DND-41 (cell line): ENCODE data around the gene TRIM3.

Experiments
- ATAC-seq: fragments of 200-7000 bp; cut with Tn5 transposase; 3 replicates; pipeline ENCODE4 v1.9.1; 2021; ENCODE audit warnings: low read depth; ENCODE audit not compliant: insufficient read depth
- DNase-seq: peaks from one replicate; pipeline ENCODE4 v3.0.0-alpha.2; 2020
- H2AFZ ChIP-seq: 2 replicates; pipeline ENCODE4 v1.6.0; 2012; ENCODE audit warnings: low read depth, low read length
- H3K27ac ChIP-seq: 2 replicates; pipeline ENCODE4 v1.5.1; 2012; ENCODE audit warnings: low read length, inconsistent platforms
- H3K27me3 ChIP-seq: fragments of 200-600 bp; sonication (generic); 2 replicates; pipeline ENCODE4 v1.6.0; 2012; ENCODE audit warnings: low read length, mild to moderate bottlenecking, inconsistent platforms; ENCODE audit not compliant: insufficient read depth, poor library complexity
- H3K36me3 ChIP-seq: 2 replicates; pipeline ENCODE4 v1.5.1; 2012; ENCODE audit warnings: low read length, inconsistent platforms; ENCODE audit not compliant: insufficient read depth
- H3K4me1 ChIP-seq: 2 replicates; pipeline ENCODE4 v1.5.1; 2012; ENCODE audit warnings: mild to moderate bottlenecking, low read length; ENCODE audit not compliant: insufficient read depth
- H3K4me2 ChIP-seq: 2 replicates; pipeline ENCODE4 v1.6.0; 2012; ENCODE audit warnings: mild to moderate bottlenecking, moderate library complexity, low read length, inconsistent platforms; ENCODE audit not compliant: insufficient read depth
- H3K4me3 ChIP-seq, 2 experiments: fragments of 200-600 bp in 1 of 2; shearing (Covaris generic) in 1 of 2; 2 replicates each; pipeline ENCODE4 v1.5.1; 2012 to 2016; ENCODE audit warnings: inconsistent platforms in 2 of 2, low read length in 2 of 2, mild to moderate bottlenecking in 2 of 2, low read depth in 1 of 2, moderate library complexity in 1 of 2
- H3K79me2 ChIP-seq: 2 replicates; pipeline ENCODE4 v1.6.0; 2012; ENCODE audit warnings: low read length, inconsistent platforms; ENCODE audit not compliant: insufficient read depth
- H3K9ac ChIP-seq: 2 replicates; pipeline ENCODE4 v1.6.0; 2012; ENCODE audit warnings: low read depth, mild to moderate bottlenecking, inconsistent platforms, low read length, moderate library complexity
- H3K9me3 ChIP-seq: 2 replicates; pipeline ENCODE4 v1.5.1; 2012; ENCODE audit warnings: low read length, moderate library complexity, mild to moderate bottlenecking, inconsistent platforms; ENCODE audit not compliant: insufficient read depth, severe bottlenecking
- H4K20me1 ChIP-seq: 2 replicates; pipeline ENCODE4 v1.6.0; 2012; ENCODE audit warnings: low read length; ENCODE audit not compliant: insufficient read depth
- EZH2 ChIP-seq: IDR thresholded peaks from 3 replicates; pipeline ENCODE4 v1.6.1; 2012; ENCODE audit warnings: borderline replicate concordance, low read depth, mild to moderate bottlenecking, moderate library complexity, low read length, inconsistent platforms; ENCODE audit not compliant: severe bottlenecking
- TF ChIP-seq, protein P1 (sequence below): IDR thresholded peaks from 2 replicates; pipeline ENCODE4 v1.5.1; 2012; ENCODE audit warnings: borderline replicate concordance, low read length, moderate library complexity, mild to moderate bottlenecking; ENCODE audit not compliant: poor library complexity, severe bottlenecking; ENCODE audit errors: extremely low read depth

TRIM3 gene

DNA sequence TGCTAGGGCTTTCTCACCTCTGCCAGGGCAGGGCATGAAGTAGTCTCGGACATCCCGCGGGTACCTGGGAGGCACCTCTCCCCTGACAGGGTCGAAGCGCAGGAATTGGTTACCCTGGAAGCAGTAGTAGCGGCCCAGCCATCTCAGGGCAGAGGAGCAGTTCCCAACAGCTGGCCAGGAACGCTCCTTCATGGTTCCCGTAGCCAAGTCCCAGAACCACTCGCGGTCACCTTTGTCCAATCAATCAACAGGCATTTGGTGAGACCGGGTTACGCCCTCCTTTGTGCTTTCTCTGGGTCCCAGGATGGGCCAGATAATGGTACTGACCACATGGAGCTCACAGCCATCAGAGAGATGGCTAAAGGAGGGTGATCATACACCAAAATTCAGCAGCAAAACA is 36.3 kb downstream of the TRIM3 start:
- H3K9ac ChIP-seq: no peak overlapping the region
- no peak overlapping the region for H2AFZ ChIP-seq
- no peak overlapping the region for H3K27ac ChIP-seq
- no peaks in the 10 kb centered on the region for H3K9me3 ChIP-seq
- H3K27me3 ChIP-seq: no peaks in the 10 kb centered on the region
- H3K4me2 ChIP-seq: no peak overlapping the region
- no peak overlapping the region for H3K4me3 ChIP-seq
- ATAC-seq (no peak), DNase-seq (no peak)
- H3K36me3 ChIP-seq: no peaks in the 10 kb centered on the region
- TF ChIP-seq, protein P1, sequence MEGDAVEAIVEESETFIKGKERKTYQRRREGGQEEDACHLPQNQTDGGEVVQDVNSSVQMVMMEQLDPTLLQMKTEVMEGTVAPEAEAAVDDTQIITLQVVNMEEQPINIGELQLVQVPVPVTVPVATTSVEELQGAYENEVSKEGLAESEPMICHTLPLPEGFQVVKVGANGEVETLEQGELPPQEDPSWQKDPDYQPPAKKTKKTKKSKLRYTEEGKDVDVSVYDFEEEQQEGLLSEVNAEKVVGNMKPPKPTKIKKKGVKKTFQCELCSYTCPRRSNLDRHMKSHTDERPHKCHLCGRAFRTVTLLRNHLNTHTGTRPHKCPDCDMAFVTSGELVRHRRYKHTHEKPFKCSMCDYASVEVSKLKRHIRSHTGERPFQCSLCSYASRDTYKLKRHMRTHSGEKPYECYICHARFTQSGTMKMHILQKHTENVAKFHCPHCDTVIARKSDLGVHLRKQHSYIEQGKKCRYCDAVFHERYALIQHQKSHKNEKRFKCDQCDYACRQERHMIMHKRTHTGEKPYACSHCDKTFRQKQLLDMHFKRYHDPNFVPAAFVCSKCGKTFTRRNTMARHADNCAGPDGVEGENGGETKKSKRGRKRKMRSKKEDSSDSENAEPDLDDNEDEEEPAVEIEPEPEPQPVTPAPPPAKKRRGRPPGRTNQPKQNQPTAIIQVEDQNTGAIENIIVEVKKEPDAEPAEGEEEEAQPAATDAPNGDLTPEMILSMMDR: no peak
- TF ChIP-seq EZH2: no peak
- H4K20me1 ChIP-seq: no peaks in the 10 kb centered on the region
- no peaks in the 10 kb centered on the region for H3K79me2 ChIP-seq
- H3K4me1 ChIP-seq: no peaks in the 10 kb centered on the region

- DNase-seq (no peak), ATAC-seq (no peak)
- H2AFZ ChIP-seq: no peak overlapping the region
- H3K79me2 ChIP-seq: no peaks in the 10 kb centered on the region
- no peaks in the 10 kb centered on the region for H3K36me3 ChIP-seq
- H4K20me1 ChIP-seq: no peaks in the 10 kb centered on the region
- no peak overlapping the region for H3K4me2 ChIP-seq
- no peaks in the 10 kb centered on the region for H3K9me3 ChIP-seq
- no peaks in the 10 kb centered on the region for H3K27me3 ChIP-seq
- H3K4me1 ChIP-seq: no peaks in the 10 kb centered on the region
- TF ChIP-seq, protein P1: no peak
- no peak for TF ChIP-seq EZH2
- H3K27ac ChIP-seq: no peak overlapping the region
- H3K9ac ChIP-seq: no peak overlapping the region
- no peak overlapping the region for H3K4me3 ChIP-seq
These were observed 39.6 kb downstream of the TRIM3 start for GRCh38 chr11:6433998-6434660.

GRCh38 chr11:6431861-6432260 is 41.9 kb downstream of the TRIM3 start:
- H3K27me3 ChIP-seq: no peaks in the 10 kb centered on the region
- no peak overlapping the region for H3K9ac ChIP-seq
- H3K4me2 ChIP-seq: no peak overlapping the region
- DNase-seq (no peak), ATAC-seq (no peak)
- H2AFZ ChIP-seq: no peak overlapping the region
- no peaks in the 10 kb centered on the region for H3K36me3 ChIP-seq
- TF ChIP-seq, protein P1: no peak
- TF ChIP-seq EZH2: no peak
- no peak overlapping the region for H3K4me3 ChIP-seq
- H4K20me1 ChIP-seq: no peaks in the 10 kb centered on the region
- no peaks in the 10 kb centered on the region for H3K4me1 ChIP-seq
- no peak overlapping the region for H3K27ac ChIP-seq
- no peaks in the 10 kb centered on the region for H3K9me3 ChIP-seq
- no peaks in the 10 kb centered on the region for H3K79me2 ChIP-seq
